GM13977 (cell line): Measurements from ENCODE around the gene JUN.

Source experiments
- DNase-seq: peaks from one replicate; pipeline ENCODE4 v3.0.0; 2012; ENCODE audit warnings: low spot score
- in situ Hi-C: fragments of 300-500 bp; cut with MboI; formaldehyde crosslinking; loops from one replicate; pipeline ENCODE4 v1.12.0; 2022; ENCODE audit warnings: low sequenced_read_pairs, low pct_unique_long_range_greater_than_20kb, mixed read lengths, inconsistent platforms; ENCODE audit not compliant: unreplicated experiment
- TF ChIP-seq, protein P1 (sequence below): IDR thresholded peaks from 2 replicates; pipeline ENCODE4 v1.5.1; 2012; ENCODE audit warnings: mild to moderate bottlenecking, control low read depth; ENCODE audit not compliant: insufficient read depth; ENCODE audit errors: extremely low read depth, missing control alignments

Gene JUN

DNA sequence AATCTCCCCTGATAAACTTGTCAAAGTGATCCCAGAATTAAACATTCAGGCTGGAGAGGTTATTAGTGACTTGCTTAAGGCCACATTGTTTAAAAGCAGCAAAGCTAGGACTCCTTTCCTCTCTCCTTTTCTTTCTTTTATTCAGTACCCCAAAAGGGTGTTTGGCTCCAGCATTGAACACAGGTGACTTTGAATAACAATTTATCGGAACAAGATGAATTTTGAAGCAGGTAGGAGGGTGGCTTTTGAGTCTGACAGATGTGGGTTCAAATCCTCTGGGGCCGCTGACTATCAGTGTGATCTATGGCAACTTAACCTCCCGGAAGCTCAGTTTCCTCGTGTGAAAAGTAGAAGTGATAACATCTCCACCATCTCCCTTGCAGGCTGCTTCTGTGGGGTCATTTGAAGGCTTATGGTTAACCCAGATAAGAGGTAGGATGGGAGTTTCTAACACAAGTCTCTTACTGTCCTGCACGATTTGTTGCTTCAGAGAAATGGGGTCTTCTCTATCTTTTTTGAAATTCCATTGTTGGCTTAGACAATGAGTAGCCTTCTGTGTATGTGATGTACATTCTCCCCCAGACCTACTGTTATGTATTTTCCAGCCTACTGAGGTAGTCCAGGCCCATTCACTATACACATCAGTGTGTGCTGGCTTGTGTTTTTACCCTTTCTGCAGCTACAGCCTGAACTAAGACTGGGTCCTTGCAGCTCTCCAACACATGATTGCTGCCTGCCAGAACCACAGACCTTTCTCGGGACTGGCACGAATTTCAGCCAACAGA is 29.0 kb downstream of the JUN start:
- TF ChIP-seq, protein P1, sequence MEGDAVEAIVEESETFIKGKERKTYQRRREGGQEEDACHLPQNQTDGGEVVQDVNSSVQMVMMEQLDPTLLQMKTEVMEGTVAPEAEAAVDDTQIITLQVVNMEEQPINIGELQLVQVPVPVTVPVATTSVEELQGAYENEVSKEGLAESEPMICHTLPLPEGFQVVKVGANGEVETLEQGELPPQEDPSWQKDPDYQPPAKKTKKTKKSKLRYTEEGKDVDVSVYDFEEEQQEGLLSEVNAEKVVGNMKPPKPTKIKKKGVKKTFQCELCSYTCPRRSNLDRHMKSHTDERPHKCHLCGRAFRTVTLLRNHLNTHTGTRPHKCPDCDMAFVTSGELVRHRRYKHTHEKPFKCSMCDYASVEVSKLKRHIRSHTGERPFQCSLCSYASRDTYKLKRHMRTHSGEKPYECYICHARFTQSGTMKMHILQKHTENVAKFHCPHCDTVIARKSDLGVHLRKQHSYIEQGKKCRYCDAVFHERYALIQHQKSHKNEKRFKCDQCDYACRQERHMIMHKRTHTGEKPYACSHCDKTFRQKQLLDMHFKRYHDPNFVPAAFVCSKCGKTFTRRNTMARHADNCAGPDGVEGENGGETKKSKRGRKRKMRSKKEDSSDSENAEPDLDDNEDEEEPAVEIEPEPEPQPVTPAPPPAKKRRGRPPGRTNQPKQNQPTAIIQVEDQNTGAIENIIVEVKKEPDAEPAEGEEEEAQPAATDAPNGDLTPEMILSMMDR: no peak
- DNase-seq: no peak
- in situ Hi-C loops: no loop called here

DNA sequence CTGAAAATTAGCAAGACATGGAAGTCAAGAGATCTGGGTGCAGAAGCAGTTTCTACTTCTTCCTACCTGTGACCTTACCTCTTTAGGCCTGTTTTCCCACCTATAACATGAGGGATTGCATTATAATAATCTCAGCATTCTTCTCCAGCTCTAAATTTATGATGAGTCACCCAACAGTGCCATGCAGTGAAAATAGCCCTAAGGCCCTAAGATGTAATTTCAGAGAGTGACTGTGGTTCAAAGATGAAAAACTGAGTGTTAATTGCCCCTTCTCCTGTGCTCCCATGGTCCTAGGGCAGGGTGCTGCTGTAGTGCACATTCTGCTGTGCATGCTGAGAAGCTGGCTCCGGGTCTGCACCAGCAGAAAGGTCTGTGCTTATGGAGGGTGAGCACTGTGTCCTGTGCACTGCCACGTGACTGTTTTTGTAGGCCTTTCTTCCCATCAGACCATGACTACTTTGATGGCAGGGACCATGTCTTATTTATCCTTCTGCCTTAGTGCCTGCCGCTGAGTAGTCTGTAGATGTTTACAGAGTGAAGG is 29.7 kb downstream of the JUN start:
- TF ChIP-seq, protein P1: no peak
- in situ Hi-C loops: no loop called here
- DNase-seq: no peak

DNA sequence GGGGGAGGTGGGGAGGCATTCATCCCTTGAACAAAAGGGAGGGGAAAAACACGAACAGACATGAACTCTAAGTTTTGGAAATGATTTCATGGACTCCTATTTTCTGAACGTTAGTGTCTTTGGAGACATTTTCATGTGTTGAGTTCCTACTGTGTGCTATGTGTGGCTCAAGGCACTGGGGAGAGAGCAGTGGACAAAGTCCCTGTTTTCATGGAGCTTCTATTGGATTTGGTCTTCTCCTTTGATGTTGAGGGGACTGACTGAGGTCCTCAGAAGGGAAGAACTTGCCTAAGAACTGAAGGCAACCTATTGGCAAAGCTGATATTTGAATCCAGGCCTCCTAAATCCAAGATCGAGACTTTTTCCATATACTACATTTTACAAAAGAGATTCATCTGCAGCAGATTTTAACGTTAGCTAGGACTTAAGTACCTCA is 30.4 kb downstream of the JUN start:
- in situ Hi-C loops: no loop called here
- TF ChIP-seq, protein P1: no peak
- no peak for DNase-seq

DNA sequence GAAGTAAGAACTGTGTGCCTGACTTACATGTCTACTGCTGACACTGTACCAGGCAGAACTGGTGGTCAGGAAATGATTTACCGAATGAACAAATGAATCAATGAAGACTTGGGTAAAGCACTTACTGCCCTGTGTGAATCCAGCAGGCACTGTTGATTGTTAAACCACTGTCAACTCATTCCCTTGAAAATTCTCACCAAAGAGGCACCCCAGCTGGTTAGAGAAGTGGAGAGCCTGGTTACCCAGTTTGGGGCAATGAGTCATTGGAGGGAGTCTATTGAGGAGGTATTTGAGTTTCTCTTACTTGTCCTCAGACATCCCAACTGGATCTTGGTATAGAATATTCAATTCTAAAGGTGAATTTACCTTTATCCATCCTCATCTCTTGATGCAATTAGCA is 34.2 kb downstream of the JUN start:
- TF ChIP-seq, protein P1: no peak
- DNase-seq: no peak
- in situ Hi-C loops: loop anchor here (10.0 kb wide), 1 partner anchor 955 kb away; no protein-coding TSS in a partner anchor

DNA sequence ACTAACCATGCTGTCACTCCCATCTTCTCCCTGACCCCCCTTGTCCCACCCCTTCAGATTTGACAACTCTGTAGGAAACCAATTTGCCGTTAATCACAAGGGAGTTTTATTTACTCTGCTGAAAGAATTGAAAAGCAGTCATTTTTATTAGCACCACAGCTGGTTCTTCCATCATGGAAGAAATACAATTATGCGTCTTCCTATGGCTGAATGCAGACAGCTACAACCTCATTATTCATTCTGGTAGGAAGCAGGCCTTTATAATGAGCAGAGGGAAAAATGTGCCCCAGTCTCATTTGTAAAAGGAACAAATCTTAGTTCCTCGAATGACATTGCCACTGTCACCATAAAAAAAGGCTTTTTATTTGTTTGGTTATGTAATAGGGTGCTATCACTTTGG is 35.2 kb downstream of the JUN start:
- TF ChIP-seq, protein P1: no peak
- DNase-seq: no peak
- in situ Hi-C loops: loop anchor here (10.0 kb wide), 1 partner anchor 956 kb away; no protein-coding TSS in a partner anchor

DNA sequence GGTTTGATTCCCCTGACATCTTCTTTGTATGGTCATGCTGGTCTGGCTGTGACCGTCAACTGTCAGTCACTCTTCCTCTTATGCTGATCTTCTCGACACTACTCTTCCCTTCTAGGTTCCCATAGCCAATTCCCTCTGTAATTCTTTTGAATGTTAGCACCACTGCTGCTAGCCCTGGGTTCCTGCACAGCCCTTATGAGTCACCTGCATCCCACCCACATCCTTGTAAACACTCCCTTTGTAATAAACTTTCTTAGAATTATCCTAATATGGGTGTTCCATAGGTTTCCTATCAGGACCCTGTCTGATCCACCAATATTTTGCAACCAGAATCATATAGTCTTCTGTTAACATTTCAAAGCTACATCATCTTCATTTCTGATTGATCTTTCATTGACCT is 37.1 kb downstream of the JUN start:
- DNase-seq: no peak
- TF ChIP-seq, protein P1: no peak
- in situ Hi-C loops: loop anchor here (10.0 kb wide), 1 partner anchor 958 kb away; no protein-coding TSS in a partner anchor
